H9 (cell line): Measurements from ENCODE around the gene ETV3L. TPM values are rescaled to one million over a fixed set of nuclear protein-coding genes. Genes with fewer than 3 reads are reported as not detected.

Experiments
- DNase-seq: peaks from one replicate; pipeline ENCODE4 v3.0.0-alpha.2; 2017
- H2AFZ ChIP-seq: one replicate; pipeline ENCODE4 v1.6.1; 2013; ENCODE audit warnings: mild to moderate bottlenecking, low read length, control low read depth, moderate library complexity
- H2AK5ac ChIP-seq: 2 replicates; pipeline ENCODE4 v1.6.1; 2013; ENCODE audit warnings: low read length, control low read depth, mixed read lengths; ENCODE audit not compliant: insufficient read length
- H2BK120ac ChIP-seq: one replicate; pipeline ENCODE4 v1.6.1; 2013; ENCODE audit warnings: low read depth, mild to moderate bottlenecking, low read length, control low read depth, inconsistent platforms; ENCODE audit not compliant: poor library complexity, severe bottlenecking
- H2BK12ac ChIP-seq: 2 replicates; pipeline ENCODE4 v1.6.1; 2013; ENCODE audit warnings: low read length, control low read depth, mixed read lengths, low read depth; ENCODE audit not compliant: insufficient read length
- H2BK15ac ChIP-seq: 2 replicates; pipeline ENCODE4 v1.6.1; 2013; ENCODE audit warnings: low read depth, low read length, control low read depth
- H2BK20ac ChIP-seq: one replicate; pipeline ENCODE4 v1.6.1; 2013; ENCODE audit warnings: low read depth, mild to moderate bottlenecking, low read length, control low read depth, inconsistent platforms; ENCODE audit not compliant: poor library complexity, severe bottlenecking
- H2BK5ac ChIP-seq: 2 replicates; pipeline ENCODE4 v1.6.1; 2013; ENCODE audit warnings: low read length, control low read depth, mixed read lengths; ENCODE audit not compliant: insufficient read length
- H3K14ac ChIP-seq: 2 replicates; pipeline ENCODE4 v1.6.1; 2013; ENCODE audit warnings: low read length, control low read depth; ENCODE audit not compliant: insufficient read depth
- H3K18ac ChIP-seq: 2 replicates; pipeline ENCODE4 v1.6.1; 2013; ENCODE audit warnings: low read depth, mild to moderate bottlenecking, mixed read lengths, low read length, control low read depth; ENCODE audit not compliant: insufficient read length
- H3K23ac ChIP-seq: 2 replicates; pipeline ENCODE4 v1.6.1; 2013; ENCODE audit warnings: low read length, control low read depth, mixed read lengths, low read depth; ENCODE audit not compliant: insufficient read length
- H3K23me2 ChIP-seq: 2 replicates; pipeline ENCODE4 v1.6.1; 2013; ENCODE audit warnings: low read depth, mild to moderate bottlenecking, mixed read lengths, low read length, control low read depth; ENCODE audit not compliant: insufficient read length, poor library complexity, severe bottlenecking
- H3K27ac ChIP-seq: 2 replicates; pipeline ENCODE4 v1.5.1; 2013; ENCODE audit warnings: low read length, control low read depth, mixed read lengths, low read depth; ENCODE audit not compliant: insufficient read length
- H3K27me3 ChIP-seq: 2 replicates; pipeline ENCODE4 v1.6.1; 2013; ENCODE audit warnings: low read length, control low read depth, inconsistent platforms; ENCODE audit not compliant: insufficient read depth
- H3K4ac ChIP-seq: 2 replicates; pipeline ENCODE4 v1.6.1; 2013; ENCODE audit warnings: low read depth, mild to moderate bottlenecking, control low read depth, inconsistent platforms, low read length, moderate library complexity
- H3K4me1 ChIP-seq: 2 replicates; pipeline ENCODE4 v1.6.1; 2013; ENCODE audit warnings: low read length, control low read depth, inconsistent platforms; ENCODE audit not compliant: insufficient read depth
- H3K4me2 ChIP-seq: 2 replicates; pipeline ENCODE4 v1.6.1; 2013; ENCODE audit warnings: low read length, control low read depth, mixed read lengths; ENCODE audit not compliant: insufficient read length, insufficient read depth
- H3K56ac ChIP-seq: 2 replicates; pipeline ENCODE4 v1.6.1; 2013; ENCODE audit warnings: low read depth, mild to moderate bottlenecking, mixed read lengths, low read length, control low read depth; ENCODE audit not compliant: insufficient read length
- H3K79me1 ChIP-seq: 2 replicates; pipeline ENCODE4 v1.6.1; 2013; ENCODE audit warnings: low read depth, mild to moderate bottlenecking, moderate library complexity, low read length, control low read depth, inconsistent platforms; ENCODE audit not compliant: insufficient read depth, poor library complexity, severe bottlenecking
- H3K79me2 ChIP-seq: 2 replicates; pipeline ENCODE4 v1.6.1; 2013; ENCODE audit warnings: low read length, control low read depth, inconsistent platforms; ENCODE audit not compliant: insufficient read depth
- H3K9ac ChIP-seq: 2 replicates; pipeline ENCODE4 v1.6.1; 2013; ENCODE audit warnings: low read length, control low read depth, mixed read lengths; ENCODE audit not compliant: insufficient read length; ENCODE audit errors: extremely low read depth
- H3K9me3 ChIP-seq: one replicate; pipeline ENCODE4 v1.6.1; 2013; ENCODE audit warnings: low read depth, low read length, inconsistent platforms; ENCODE audit not compliant: control insufficient read depth
- H3T11ph ChIP-seq: one replicate; pipeline ENCODE4 v1.6.1; 2013; ENCODE audit warnings: mild to moderate bottlenecking, low read length, control low read depth, inconsistent platforms
- H4K20me1 ChIP-seq: one replicate; pipeline ENCODE4 v1.6.1; 2013; ENCODE audit not compliant: control insufficient read depth, insufficient read length, insufficient read depth
- H4K5ac ChIP-seq: 2 replicates; pipeline ENCODE4 v1.6.1; 2013; ENCODE audit warnings: low read depth, mild to moderate bottlenecking, mixed read lengths, low read length, control low read depth; ENCODE audit not compliant: insufficient read length
- H4K8ac ChIP-seq: replicated peaks from 2 replicates; pipeline ENCODE4 v1.6.1; 2013; ENCODE audit warnings: low read length, control low read depth, mixed read lengths, low read depth; ENCODE audit not compliant: insufficient read length
- H4K91ac ChIP-seq: 2 replicates; pipeline ENCODE4 v1.6.1; 2013; ENCODE audit warnings: low read depth, mild to moderate bottlenecking, moderate library complexity, mixed read lengths, low read length, control low read depth; ENCODE audit not compliant: insufficient read length
- H3K27ac Mint-ChIP-seq, 3 experiments: 2 replicates in 2 of 3; 3 replicates in 1 of 3; pipeline ENCODE4 v1.8.0; 2020 to 2021; ENCODE audit warnings: mixed read lengths in 3 of 3, mild to moderate bottlenecking in 1 of 3, moderate library complexity in 1 of 3
- H3K27me3 Mint-ChIP-seq: 2 replicates; pipeline ENCODE4 v1.8.0; 2021; ENCODE audit warnings: low read depth, mild to moderate bottlenecking, moderate library complexity, mixed read lengths
- H3K36me3 Mint-ChIP-seq, 3 experiments: 2 replicates in 2 of 3; 3 replicates in 1 of 3; pipeline ENCODE4 v1.8.0; 2020 to 2021; ENCODE audit warnings: low read depth in 3 of 3, mixed read lengths in 3 of 3; ENCODE audit not compliant: insufficient read depth in 1 of 3
- H3K4me1 Mint-ChIP-seq, 2 experiments: 2 replicates each; pipeline ENCODE4 v1.8.0; 2020; ENCODE audit warnings: mixed read lengths in 2 of 2
- H3K4me3 Mint-ChIP-seq, 2 experiments: 2 replicates in 1 of 2; 3 replicates in 1 of 2; pipeline ENCODE4 v1.8.0; 2020 to 2021; ENCODE audit warnings: mild to moderate bottlenecking in 2 of 2, mixed read lengths in 2 of 2, moderate library complexity in 1 of 2
- H3K9me3 Mint-ChIP-seq, 2 experiments: 2 replicates in 1 of 2; 3 replicates in 1 of 2; pipeline ENCODE4 v1.8.0; 2020; ENCODE audit warnings: mild to moderate bottlenecking in 2 of 2, mixed read lengths in 2 of 2, moderate library complexity in 1 of 2
- CTCF ChIP-seq: fragments of 200-600 bp; sonication (generic); conservative IDR thresholded peaks from 3 replicates; pipeline ENCODE4 v1.8.0; 2021; ENCODE audit warnings: antibody characterized with exemption, mild to moderate bottlenecking
- WGBS: extraction: QIAGEN DNeasy Blood & Tissue Kit; methylation state at CpG from one replicate; pipeline ENCODE4 v1.1.7; 2013; ENCODE audit warnings: missing lambda C conversion rate, low lambda C conversion rate, mixed read lengths; ENCODE audit not compliant: insufficient read length; ENCODE audit errors: extremely low coverage; 5-methylcytosine and 5-hydroxymethylcytosine counted together
- total RNA-seq: library from RNA; stranded (reverse); gene quantifications from 2 replicates; pipeline ENCODE4 v1.2.1, GENCODE V29; 2021

ETV3L gene
- total RNA-seq, 1 experiment from 2014 or later: 0.96 TPM

- Histone ChIP-seq H4K20me1 (no peaks in the 10 kb centered on the region), H3K4ac (no peak overlapping the region), H3K23ac (no peak overlapping the region), H2BK15ac (no peak overlapping the region), H3K9ac (no peak overlapping the region), H3K23me2 (peaks cover 6% of the 10 kb centered on the region), H4K5ac (no peak overlapping the region), H3T11ph (no peak overlapping the region), H3K79me2 (no peaks in the 10 kb centered on the region), H2AK5ac (no peak overlapping the region), H3K27me3 (no peaks in the 10 kb centered on the region), H3K4me2 (no peak overlapping the region), H3K4me1 (peaks cover 4% of the 10 kb centered on the region; the same call in 1 of the 2 replicates), H4K8ac (no peak overlapping the region), H3K9me3 (no peaks in the 10 kb centered on the region), H3K56ac (no peak overlapping the region), H3K27ac (no peak overlapping the region), H2BK120ac (no peak overlapping the region), H2AFZ (no peak overlapping the region), H3K14ac (no peak overlapping the region), H2BK12ac (no peak overlapping the region), H3K79me1 (no peaks in the 10 kb centered on the region), H4K91ac (no peak overlapping the region), H3K18ac (no peak overlapping the region), H2BK5ac (no peak overlapping the region), H2BK20ac (no peak overlapping the region)
- no peak for DNase-seq
- Mint-ChIP-seq H3K4me1 (peaks cover 15 to 24% of the 10 kb centered on the region in 2 experiments), H3K27ac (no peak overlapping the region), H3K9me3 (peaks cover 10 to 13% of the 10 kb centered on the region in 2 experiments), H3K36me3 (peaks cover 0 to 13% (median 6%) of the 10 kb centered on the region in 3 experiments; a peak in 4 of 7 replicates), H3K27me3 (peaks cover 1% of the 10 kb centered on the region; the same call in 1 of the 2 replicates), H3K4me3 (no peak overlapping the region)
- no CpG with 5 or more reads among the region's 2 CpGs for WGBS
- no peak for TF ChIP-seq CTCF
Observed at GRCh38 chr1:157050836-157051235, 48.8 kb downstream of the ETV3L start.
